Adrenal gland (tissue), 5 donors: ENCODE measurements around the gene TTC22.

Source experiments
- CTCF ChIP-seq, 6 experiments: fragments of 450-650 bp in 4 of 6; fragments of 200-600 bp in 2 of 6; sonication (generic) in 1 of 6; IDR thresholded peaks; 1 replicate in 5 of 6; 2 replicates in 1 of 6; pipeline versions ENCODE4 v1.5.1 to v1.8.0; 2016 to 2021; ENCODE audit warnings: antibody characterized with exemption in 6 of 6, mild to moderate bottlenecking in 2 of 6, moderate library complexity in 1 of 6
- POLR2A ChIP-seq, 2 donors: fragments of 450-650 bp; IDR thresholded peaks; one replicate each; pipeline ENCODE4 v1.6.1; 2017; ENCODE audit warnings: antibody characterized with exemption in 2 of 2, mild to moderate bottlenecking in 2 of 2, moderate library complexity in 1 of 2
- donor health status: DM: no; HTN: no; CAD: no.

- TF ChIP-seq CTCF (IDR thresholded peaks at IDR 0.05) (no peak), POLR2A (IDR thresholded peaks at IDR 0.05) (no peak)
Observed at GRCh38 chr1:54782588-54782987, 18.5 kb downstream of the TTC22 start.
